ENCODE measurements around the gene STT3B. TPM values are rescaled to one million over a fixed set of nuclear protein-coding genes. Genes with fewer than 3 reads are reported as not detected.

The STT3B gene
- total and polyA plus RNA-seq, 2 donors (not counting 1 experiment from before 2014, with no cell fraction given): 145 to 259 TPM

DNA sequence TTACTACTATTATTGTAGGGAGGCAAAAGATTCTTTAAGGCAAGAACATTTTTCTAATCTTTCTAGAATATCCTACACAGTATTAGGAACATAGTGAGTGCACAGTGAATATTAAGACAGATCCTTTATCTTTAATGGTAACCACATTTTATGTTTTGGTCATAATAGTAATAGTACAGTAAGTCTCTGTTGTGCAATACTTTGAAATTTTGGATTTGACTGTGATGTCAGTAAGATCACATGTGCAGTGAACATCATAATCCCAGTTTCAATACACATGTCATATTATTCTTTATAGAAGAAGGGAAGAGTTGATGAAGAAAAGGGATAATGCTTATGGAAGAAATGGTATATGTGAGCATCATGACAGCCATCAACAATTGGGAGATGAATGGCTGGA lies 10.7 kb downstream of the STT3B start:
- no peaks in the 10 kb centered on the region for H3K9me3 ChIP-seq (ENCODE audit: control insufficient read depth, insufficient read depth, low read depth, low read length)
- DNase-seq (ENCODE audit: low read depth in 2 of 2): peak in 1 of 2 donors; percentile 71
- no peak overlapping the region for H3K4me3 ChIP-seq (replicated peaks in 1 of 4; ENCODE audit: control extremely low read depth in 1 of 4, insufficient read depth in 1 of 4, low read depth in 3 of 4, low read length in 4 of 4)
- H3K79me2 ChIP-seq (ENCODE audit: control insufficient read depth, insufficient read depth, low read length): peaks cover 85% of the 10 kb centered on the region
- H3K27ac ChIP-seq (ENCODE audit: insufficient read depth, low read length): no peak overlapping the region
- H3K9ac ChIP-seq (ENCODE audit: insufficient read depth, low read length): no peak overlapping the region
- TF ChIP-seq EZH2 (IDR thresholded peaks at IDR 0.05; ENCODE audit: low read length, missing control alignments): no peak
- TF ChIP-seq, protein P1, sequence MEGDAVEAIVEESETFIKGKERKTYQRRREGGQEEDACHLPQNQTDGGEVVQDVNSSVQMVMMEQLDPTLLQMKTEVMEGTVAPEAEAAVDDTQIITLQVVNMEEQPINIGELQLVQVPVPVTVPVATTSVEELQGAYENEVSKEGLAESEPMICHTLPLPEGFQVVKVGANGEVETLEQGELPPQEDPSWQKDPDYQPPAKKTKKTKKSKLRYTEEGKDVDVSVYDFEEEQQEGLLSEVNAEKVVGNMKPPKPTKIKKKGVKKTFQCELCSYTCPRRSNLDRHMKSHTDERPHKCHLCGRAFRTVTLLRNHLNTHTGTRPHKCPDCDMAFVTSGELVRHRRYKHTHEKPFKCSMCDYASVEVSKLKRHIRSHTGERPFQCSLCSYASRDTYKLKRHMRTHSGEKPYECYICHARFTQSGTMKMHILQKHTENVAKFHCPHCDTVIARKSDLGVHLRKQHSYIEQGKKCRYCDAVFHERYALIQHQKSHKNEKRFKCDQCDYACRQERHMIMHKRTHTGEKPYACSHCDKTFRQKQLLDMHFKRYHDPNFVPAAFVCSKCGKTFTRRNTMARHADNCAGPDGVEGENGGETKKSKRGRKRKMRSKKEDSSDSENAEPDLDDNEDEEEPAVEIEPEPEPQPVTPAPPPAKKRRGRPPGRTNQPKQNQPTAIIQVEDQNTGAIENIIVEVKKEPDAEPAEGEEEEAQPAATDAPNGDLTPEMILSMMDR (conservative IDR thresholded peaks at IDR 0.05 in 1 of 2, IDR thresholded peaks at IDR 0.05 in 1 of 2; ENCODE audit: low read depth in 1 of 2, low read length in 2 of 2): no peak
- H3K4me1 ChIP-seq (ENCODE audit: control insufficient read depth, extremely low read depth, insufficient read depth, low read length): peaks cover 8% of the 10 kb centered on the region
- H3K4me2 ChIP-seq (ENCODE audit: extremely low read depth, insufficient read depth, low read length): no peak overlapping the region
- H3K27me3 ChIP-seq (ENCODE audit: control insufficient read depth, insufficient read depth, low read length): no peaks in the 10 kb centered on the region
- H4K20me1 ChIP-seq (ENCODE audit: control insufficient read depth, extremely low read depth, insufficient read depth, low read length): peaks cover 5% of the 10 kb centered on the region
- no peaks in the 10 kb centered on the region for H3K36me3 ChIP-seq (ENCODE audit: control insufficient read depth, insufficient read depth, low read length)
- H2AFZ ChIP-seq (ENCODE audit: low read length): no peak overlapping the region

DNA sequence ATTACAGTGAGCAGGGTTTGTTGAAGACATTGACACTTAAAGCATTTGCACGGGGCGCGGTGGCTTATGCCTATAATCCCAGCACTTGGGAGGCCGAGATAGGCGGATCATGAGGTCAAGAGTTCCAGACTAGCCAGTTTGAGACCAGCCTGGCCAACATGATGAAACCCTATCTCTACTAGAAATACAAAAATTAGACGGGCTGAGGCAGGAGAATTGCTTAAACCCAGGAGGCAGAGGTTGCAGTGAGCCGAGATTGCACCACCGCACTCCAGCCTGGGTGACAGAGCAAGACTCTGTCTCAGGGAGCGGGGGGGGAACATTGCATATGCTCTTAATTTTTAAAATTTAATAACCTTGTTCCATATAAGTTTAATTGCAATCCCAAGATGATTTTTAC lies 11.9 kb downstream of the STT3B start:
- Histone ChIP-seq H2AFZ (ENCODE audit: low read length) (no peak overlapping the region), H4K20me1 (ENCODE audit: control insufficient read depth, extremely low read depth, insufficient read depth, low read length) (peaks cover 4% of the 10 kb centered on the region), H3K9me3 (ENCODE audit: control insufficient read depth, insufficient read depth, low read depth, low read length) (no peaks in the 10 kb centered on the region), H3K36me3 (ENCODE audit: control insufficient read depth, insufficient read depth, low read length) (no peaks in the 10 kb centered on the region), H3K4me1 (ENCODE audit: control insufficient read depth, extremely low read depth, insufficient read depth, low read length) (peaks cover 8% of the 10 kb centered on the region), H3K9ac (ENCODE audit: insufficient read depth, low read length) (no peak overlapping the region), H3K27me3 (ENCODE audit: control insufficient read depth, insufficient read depth, low read length) (no peaks in the 10 kb centered on the region), H3K79me2 (ENCODE audit: control insufficient read depth, insufficient read depth, low read length) (peaks cover 85% of the 10 kb centered on the region), H3K4me2 (ENCODE audit: extremely low read depth, insufficient read depth, low read length) (no peak overlapping the region), H3K4me3 (replicated peaks in 1 of 4; ENCODE audit: control extremely low read depth in 1 of 4, insufficient read depth in 1 of 4, low read depth in 3 of 4, low read length in 4 of 4) (no peak overlapping the region), H3K27ac (ENCODE audit: insufficient read depth, low read length) (no peak overlapping the region)
- no peak for TF ChIP-seq EZH2 (IDR thresholded peaks at IDR 0.05; ENCODE audit: low read length, missing control alignments)
- TF ChIP-seq, protein P1 (conservative IDR thresholded peaks at IDR 0.05 in 1 of 2, IDR thresholded peaks at IDR 0.05 in 1 of 2; ENCODE audit: low read depth in 1 of 2, low read length in 2 of 2): no peak
- DNase-seq (ENCODE audit: low read depth in 2 of 2): peak in 1 of 2 donors; percentile 42

DNA sequence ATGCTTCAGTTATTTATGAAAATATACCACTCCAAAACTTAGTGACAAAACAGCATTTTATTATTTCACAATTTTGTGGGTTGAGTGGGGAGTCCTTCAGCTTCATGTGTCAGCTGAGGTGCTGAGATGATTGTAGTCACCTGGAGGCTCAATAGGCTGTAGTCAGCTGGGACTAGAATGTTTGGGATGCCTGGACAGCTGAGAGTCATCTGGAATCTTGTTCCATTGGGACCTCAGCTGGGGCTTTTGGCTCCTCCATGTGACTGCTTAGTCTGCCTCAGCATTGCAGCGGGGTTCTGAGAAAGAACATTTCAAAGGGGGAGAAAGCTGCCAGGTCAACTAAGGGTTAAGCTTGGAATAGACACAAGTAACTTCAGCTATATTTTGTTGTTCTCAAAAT lies 13.4 kb downstream of the STT3B start:
- Histone ChIP-seq H2AFZ (ENCODE audit: low read length) (no peak overlapping the region), H3K27ac (ENCODE audit: insufficient read depth, low read length) (no peak overlapping the region), H3K27me3 (ENCODE audit: control insufficient read depth, insufficient read depth, low read length) (no peaks in the 10 kb centered on the region), H3K4me3 (replicated peaks in 1 of 4; ENCODE audit: control extremely low read depth in 1 of 4, insufficient read depth in 1 of 4, low read depth in 3 of 4, low read length in 4 of 4) (no peak overlapping the region), H3K4me2 (ENCODE audit: extremely low read depth, insufficient read depth, low read length) (peak overlapping the region; percentile 32), H4K20me1 (ENCODE audit: control insufficient read depth, extremely low read depth, insufficient read depth, low read length) (peaks cover 8% of the 10 kb centered on the region), H3K9ac (ENCODE audit: insufficient read depth, low read length) (no peak overlapping the region), H3K79me2 (ENCODE audit: control insufficient read depth, insufficient read depth, low read length) (peaks cover 87% of the 10 kb centered on the region), H3K36me3 (ENCODE audit: control insufficient read depth, insufficient read depth, low read length) (no peaks in the 10 kb centered on the region), H3K4me1 (ENCODE audit: control insufficient read depth, extremely low read depth, insufficient read depth, low read length) (peaks cover 8% of the 10 kb centered on the region), H3K9me3 (ENCODE audit: control insufficient read depth, insufficient read depth, low read depth, low read length) (no peaks in the 10 kb centered on the region)
- peak; percentile 24 to 56 for DNase-seq (ENCODE audit: low read depth in 2 of 2)
- TF ChIP-seq, protein P1 (conservative IDR thresholded peaks at IDR 0.05 in 1 of 2, IDR thresholded peaks at IDR 0.05 in 1 of 2; ENCODE audit: low read depth in 1 of 2, low read length in 2 of 2): no peak
- no peak for TF ChIP-seq EZH2 (IDR thresholded peaks at IDR 0.05; ENCODE audit: low read length, missing control alignments)
